Superior temporal gyrus (tissue), 1 donor: Measurements from ENCODE around the gene TMC6.

Experiments used
- DNase-seq: peaks from one replicate; pipeline ENCODE4 v3.0.0-alpha.2; 2016; ENCODE audit errors: extremely low spot score

TMC6 gene

GRCh38 chr17:78110363-78111015, 18.1 kb downstream of the TMC6 start:
- no peak for DNase-seq

- DNase-seq = no peak
Measured at GRCh38 chr17:78109489-78109761, 19.1 kb downstream of the TMC6 start.

- DNase-seq = no peak
Measured at GRCh38 chr17:78108726-78109488, 19.6 kb downstream of the TMC6 start.

GRCh38 chr17:78107976-78108725, 20.4 kb downstream of the TMC6 start:
- no peak for DNase-seq

GRCh38 chr17:78107457-78107856, 21.1 kb downstream of the TMC6 start:
- DNase-seq = no peak

GRCh38 chr17:78106211-78106610, 22.3 kb downstream of the TMC6 start:
- DNase-seq = no peak

DNA sequence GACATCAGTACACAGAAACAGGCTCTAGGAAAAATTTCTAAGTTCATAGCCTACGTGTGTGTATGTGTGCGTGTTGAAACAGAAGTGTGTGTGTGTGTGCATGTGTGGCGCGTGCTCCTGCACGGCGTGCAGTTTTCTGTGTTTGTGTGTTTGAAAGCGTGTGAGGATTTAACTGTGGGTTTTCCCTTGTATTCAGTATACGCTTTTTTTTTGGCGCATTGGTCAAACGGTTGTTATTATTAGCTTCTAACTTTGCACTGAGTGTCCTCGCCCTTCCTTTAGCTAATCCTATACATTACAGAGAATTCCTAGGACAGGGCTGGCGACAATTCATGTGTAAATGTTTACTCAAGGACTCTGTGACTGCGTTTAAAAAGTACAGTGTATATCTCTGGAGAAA, 23.0 kb downstream of the TMC6 start:
- DNase-seq = no peak

GRCh38 chr17:78105101-78105500, 23.5 kb downstream of the TMC6 start:
- no peak for DNase-seq

DNA sequence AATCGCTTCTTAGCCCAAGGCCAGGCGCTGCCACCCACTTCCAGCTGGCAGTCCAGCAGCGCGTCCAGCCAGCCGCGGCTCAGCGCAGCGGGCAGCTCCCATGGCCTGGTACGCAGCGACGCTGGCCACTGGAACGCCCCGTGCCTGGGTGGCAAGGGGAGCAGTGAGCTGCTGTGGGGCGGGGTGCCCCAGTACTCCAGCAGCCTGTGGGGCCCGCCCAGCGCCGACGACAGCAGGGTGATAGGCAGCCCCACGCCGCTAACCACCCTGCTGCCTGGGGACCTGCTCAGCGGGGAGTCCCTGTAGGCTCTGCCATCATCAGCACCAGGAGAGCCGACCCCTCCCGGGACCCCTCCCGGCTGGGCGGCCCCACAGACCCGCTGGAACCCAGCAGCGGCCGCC, 24.0 kb downstream of the TMC6 start:
- no peak for DNase-seq

DNA sequence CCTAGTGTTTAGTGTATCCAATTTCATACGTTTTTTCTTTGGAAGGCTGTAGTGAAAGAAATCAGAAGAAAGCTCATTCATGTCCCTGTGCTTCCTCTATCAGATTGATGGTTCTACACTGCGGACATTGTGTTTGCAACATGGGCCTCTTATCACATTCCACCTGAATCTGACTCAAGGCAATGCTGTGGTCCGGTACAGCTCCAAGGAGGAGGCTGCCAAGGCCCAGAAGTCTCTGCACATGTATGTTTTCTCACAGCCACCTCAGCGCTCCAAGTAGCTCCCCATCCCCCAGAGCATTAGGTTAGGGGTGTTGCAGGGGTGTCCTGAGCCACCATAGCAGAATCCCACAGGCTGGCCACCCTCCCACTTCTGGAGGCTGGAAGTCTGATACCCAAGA, 25.2 kb downstream of the TMC6 start:
- DNase-seq = no peak

DNA sequence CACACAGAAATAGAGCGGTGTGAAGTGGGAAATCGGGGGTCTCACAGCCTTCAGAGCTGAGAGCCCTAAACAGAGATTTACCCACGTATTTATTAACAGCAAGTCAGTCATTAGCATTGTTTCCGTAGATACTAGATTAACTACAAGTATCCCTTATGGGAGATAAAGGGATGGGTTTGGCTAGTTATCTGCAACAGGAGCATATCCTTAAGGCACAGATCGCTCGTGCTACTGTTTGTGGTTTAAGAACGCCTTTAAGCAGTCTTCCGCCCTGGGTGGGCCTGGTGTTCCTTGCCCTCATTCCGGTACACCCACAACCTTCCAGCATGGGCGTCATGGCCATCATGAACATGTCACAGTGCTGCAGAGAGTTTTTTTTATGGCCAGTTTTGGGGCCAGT, 27.0 kb downstream of the TMC6 start:
- no peak for DNase-seq

DNA sequence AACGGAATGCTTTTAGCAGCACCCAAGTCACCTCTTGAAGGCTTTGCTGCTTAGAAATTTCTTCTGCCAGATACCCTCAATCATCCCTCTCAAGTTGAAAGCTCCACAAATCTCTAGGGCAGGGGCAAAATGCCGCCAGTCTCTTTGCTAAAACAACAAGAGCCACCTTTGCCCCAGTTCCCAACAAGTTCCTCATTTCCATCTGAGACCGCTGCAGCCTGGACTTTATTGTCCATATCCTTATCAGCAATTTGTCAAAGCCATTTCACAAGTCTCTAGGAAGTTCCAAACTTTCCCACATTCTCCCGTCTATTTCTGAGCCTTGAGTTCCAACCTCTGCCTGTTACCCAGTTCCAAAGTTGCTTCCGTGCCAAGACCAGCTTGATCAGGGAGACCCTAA, 27.4 kb downstream of the TMC6 start:
- no peak for DNase-seq

GRCh38 chr17:78096093-78096492, 32.5 kb downstream of the TMC6 start:
- no peak for DNase-seq

DNA sequence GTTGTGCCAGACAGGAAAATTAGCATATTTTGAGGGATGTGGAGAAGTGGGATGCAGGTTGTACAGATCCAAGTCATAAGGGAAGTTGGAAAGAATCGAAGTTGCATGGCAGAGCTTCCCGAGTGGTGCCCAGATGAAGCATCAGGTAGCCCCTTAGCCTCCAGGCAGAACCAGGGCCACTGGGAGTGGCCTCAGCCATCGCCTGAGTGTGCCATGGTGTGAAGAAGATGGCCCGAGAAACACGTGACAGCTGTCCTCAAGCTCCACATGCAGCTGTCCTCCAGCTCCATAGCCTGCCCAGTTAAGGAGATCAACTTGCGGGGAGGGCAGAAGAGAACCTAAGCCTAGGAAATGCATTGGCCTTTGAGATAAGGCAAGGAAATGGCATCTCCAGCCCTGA, 33.5 kb downstream of the TMC6 start:
- DNase-seq = no peak

DNA sequence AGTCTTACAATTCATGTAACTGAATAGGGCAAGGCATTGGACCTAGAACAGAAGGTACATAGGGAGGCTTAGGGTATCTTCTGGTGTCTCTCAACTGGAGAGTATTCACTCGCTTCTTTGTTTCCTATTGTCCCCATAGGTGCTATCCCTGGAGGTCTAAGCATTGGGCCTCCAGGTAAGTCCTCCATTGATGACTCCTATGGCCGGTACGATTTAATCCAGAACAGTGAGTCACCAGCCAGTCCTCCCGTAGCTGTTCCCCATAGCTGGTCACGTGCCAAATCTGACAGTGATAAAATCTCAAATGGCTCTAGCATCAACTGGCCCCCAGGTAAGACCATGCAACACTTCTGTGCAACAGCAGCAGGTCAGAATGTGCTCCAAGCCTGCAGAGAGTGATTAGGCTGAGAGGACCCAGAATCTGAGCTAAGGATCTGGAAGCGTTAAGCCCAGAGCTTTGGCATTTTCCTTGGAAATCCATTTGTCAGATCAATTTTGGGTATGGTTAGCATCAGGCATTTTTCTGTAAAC, 35.7 kb downstream of the TMC6 start:
- DNase-seq = no peak

- DNase-seq = no peak
Measured at GRCh38 chr17:78089576-78090281, 38.8 kb downstream of the TMC6 start.

- no peak for DNase-seq
Measured at GRCh38 chr17:78088529-78088928, 40.0 kb downstream of the TMC6 start.

DNA sequence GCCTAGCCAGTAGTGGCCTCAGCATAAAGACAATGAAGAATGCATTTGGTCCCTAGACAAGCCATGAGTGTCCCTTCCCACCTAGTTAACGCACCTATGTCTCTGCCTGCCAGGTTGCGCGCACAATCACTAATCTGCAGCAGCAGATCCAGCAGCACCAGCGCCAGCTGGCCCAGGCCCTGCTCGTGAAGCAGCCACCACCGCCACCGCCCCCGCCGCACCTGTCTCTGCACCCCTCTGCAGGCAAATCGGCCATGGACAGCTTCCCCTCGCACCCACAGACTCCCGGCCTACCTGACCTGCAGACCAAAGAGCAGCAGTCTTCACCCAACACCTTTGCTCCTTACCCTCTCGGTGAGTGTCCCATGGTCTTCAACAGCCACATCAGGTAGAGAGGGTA, 41.8 kb downstream of the TMC6 start:
- DNase-seq = no peak

DNA sequence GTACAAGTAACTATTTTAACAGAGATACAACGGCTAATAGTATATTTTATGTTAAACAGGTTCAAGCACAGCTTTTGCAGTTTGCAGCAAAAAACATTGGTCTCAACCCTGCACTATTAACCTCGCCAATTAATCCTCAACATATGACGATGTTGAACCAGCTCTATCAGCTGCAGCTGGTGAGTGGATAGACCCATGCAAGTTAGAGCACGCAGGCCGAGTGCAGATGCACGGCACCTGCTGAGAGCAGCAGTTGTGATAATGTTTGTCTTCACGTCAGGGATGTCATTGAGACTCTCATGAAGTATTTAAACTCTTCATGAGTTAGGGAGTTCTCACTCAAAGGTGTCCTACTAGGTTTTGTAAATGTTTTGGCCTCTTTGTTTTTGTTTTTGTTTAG, 45.6 kb downstream of the TMC6 start:
- peak; percentile 64 for DNase-seq

DNA sequence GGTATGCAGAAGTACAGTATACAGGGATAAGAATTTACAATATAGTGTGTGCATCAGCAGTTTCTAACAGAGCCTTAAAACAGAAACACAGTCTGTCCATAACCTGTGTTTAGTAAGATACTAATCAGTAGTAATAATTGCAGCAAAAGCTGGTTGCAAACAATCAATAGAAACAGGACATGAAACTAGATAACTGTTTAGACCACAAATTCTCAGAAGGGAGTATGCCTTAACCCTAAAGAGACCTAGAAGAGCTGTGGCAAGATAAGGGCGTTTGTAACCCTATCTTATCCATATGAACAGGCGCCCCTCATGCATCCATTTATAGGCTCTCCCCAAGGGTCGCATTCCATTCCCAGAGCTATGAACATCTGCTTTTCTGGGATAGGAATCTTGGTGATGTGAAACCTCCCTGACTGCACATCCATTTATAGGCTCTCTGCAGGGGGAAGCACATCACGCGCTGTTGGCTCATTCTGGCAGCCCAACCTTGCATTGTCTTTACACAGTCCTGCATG, 46.1 kb downstream of the TMC6 start:
- DNase-seq = peak; percentile 61

- DNase-seq = no peak
Measured at GRCh38 chr17:78081551-78081950, 47.0 kb downstream of the TMC6 start.

DNA sequence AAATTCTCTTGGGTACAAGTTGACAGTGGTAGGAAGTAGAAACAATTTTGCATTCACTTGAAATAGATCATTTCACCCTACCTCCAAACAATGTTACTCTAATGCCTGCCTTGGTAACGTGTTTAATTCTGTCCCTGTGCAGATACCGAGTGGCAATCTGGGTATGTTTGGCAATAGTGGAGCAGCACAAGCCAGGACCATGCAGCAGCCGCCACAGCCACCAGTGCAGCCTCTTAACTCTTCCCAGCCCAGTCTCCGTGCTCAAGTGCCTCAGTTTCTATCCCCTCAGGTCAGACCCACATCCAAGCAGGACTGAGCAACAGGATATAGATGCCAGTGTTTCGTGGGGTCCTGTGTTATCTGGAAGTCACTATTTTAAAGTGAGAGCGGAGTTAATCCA, 49.3 kb downstream of the TMC6 start:
- DNase-seq = no peak
